Measurements from ENCODE around the gene CASP4. TPM values are rescaled to one million over a fixed set of nuclear protein-coding genes. Genes with fewer than 3 reads are reported as not detected.
A peak's percentile ranks its signal among the peaks of the same experiment; 100 is the strongest.

The CASP4 gene
- total and polyA plus RNA-seq, 9 of the 15 experiments (the other 6 are each of a cell fraction or from before 2014, with no cell fraction given): 0.15 to 0.42 (median 0.27) TPM; not detected in 1

DNA sequence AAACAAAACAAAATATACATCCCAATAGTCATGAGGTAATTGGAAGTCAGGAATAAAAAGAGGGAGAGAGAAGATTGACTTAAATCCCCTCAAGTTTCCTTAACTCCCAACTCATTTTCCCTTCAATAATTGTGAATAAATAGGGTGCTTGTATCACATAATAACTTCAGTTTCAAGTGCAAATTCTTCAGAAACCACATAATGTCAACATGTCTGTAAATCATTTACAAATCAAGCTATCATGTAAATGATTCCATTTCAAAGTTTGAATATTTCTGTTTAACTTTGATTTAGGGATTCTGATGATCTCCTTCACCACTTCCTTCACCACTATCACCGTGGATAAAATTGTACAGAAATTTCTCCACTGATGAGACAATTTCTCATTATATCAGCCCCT, 31.3 kb upstream of the CASP4 start (continued):
- TF ChIP-seq ZNF609 (CRISPR knock-in tag; IDR thresholded peaks at IDR 0.05; ENCODE audit: borderline replicate concordance): no peak

DNA sequence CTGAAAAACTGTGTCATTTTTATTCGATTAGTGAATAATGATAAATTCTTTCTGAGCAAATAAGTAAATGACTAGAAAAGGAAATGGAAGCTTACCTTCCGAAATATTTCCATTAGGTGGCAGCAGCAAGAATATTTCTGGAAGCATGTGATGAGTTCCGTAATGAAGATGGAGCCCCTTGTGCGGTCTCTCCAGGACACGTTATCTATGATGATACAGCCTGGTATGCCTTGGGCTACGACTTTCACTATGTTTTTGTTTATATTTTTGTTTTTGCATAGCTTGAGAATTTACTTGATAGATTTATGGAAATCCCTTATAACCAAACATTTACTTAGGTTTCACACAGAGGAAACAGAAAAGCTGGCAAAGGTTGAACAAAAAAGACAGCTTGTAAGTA, 28.9 kb upstream of the CASP4 start:
- POLR2A ChIA-PET: no interaction called here

More for the DNA sequence above, 28.9 kb upstream of the CASP4 start:
- no peak for FAIRE-seq
- Histone ChIP-seq H3K4me3 (no peak overlapping the region), H3K27ac (ENCODE audit: extremely low read depth, low read depth, low read length) (no peak overlapping the region), H3K79me2 (ENCODE audit: control insufficient read depth, insufficient read depth, low read length) (no peaks in the 10 kb centered on the region), H3K9me3 (replicated peaks; ENCODE audit: control insufficient read depth, insufficient read depth, low read depth, low read length) (no peaks in the 10 kb centered on the region), H3K27me3 (ENCODE audit: control insufficient read depth in 2 of 2, insufficient read depth in 2 of 2, low read length in 2 of 2) (no peaks in the 10 kb centered on the region), H3K36me3 (ENCODE audit: control insufficient read depth, insufficient read depth, low read length) (no peaks in the 10 kb centered on the region), H3K9ac (ENCODE audit: insufficient read depth in 1 of 2, low read depth in 2 of 2, low read length in 2 of 2) (no peak overlapping the region), H3K4me2 (ENCODE audit: insufficient read depth, low read length) (no peak overlapping the region), H2AFZ (ENCODE audit: low read depth, low read length) (no peak overlapping the region), H3K4me1 (replicated peaks in 1 of 2; ENCODE audit: control insufficient read depth in 2 of 2, insufficient read depth in 2 of 2, low read length in 2 of 2) (no peaks in the 10 kb centered on the region), H3K9me1 (ENCODE audit: control insufficient read depth, insufficient read depth, low read length) (no peaks in the 10 kb centered on the region), H4K20me1 (replicated peaks; ENCODE audit: control insufficient read depth, insufficient read depth, low read length) (no peaks in the 10 kb centered on the region)
- DNase-seq (ENCODE audit: extremely low read depth in 1 of 4, low spot score in 3 of 4): no peak
- no TSS peak for BruUV-seq (replicated peaks)
- under 1% methylated on average over 6 of the region's 6 CpGs for WGBS (ENCODE audit: insufficient coverage, low coverage, missing lambda C conversion rate)
- CTCF ChIA-PET (ENCODE audit: low intra/inter-chr PET ratio): no interaction called here
- intact Hi-C loops (cut with micrococcal nuclease) (no loop called here), in situ Hi-C loops (cut with MboI) (no loop called here)
- no peak for ATAC-seq
- no peak for TF ChIP-seq RNF219 (CRISPR knock-in tag; IDR thresholded peaks at IDR 0.05)
- no peak for TF ChIP-seq MEF2A (IDR thresholded peaks at IDR 0.05; ENCODE audit: control insufficient read depth, low read depth, low read length)
- no peak for TF ChIP-seq NCOA6 (IDR thresholded peaks at IDR 0.05)
- no peak for TF ChIP-seq RBM39 (optimal IDR thresholded peaks at IDR 0.05; ENCODE audit: low read depth, low read length)
- TF ChIP-seq RHOXF2B (CRISPR knock-in tag; conservative IDR thresholded peaks at IDR 0.05): no peak
- 0 out of 4 replicates have a peak, but pooled peaks of 1 of the 2 experiments have one; percentile 21 for TF ChIP-seq RAD21 (CRISPR knock-in tag; conservative IDR thresholded peaks at IDR 0.05 in 1 of 2, IDR thresholded peaks at IDR 0.05 in 1 of 2)

All from K562 (cell line).